ENCODE results near the gene DNAJC11.
A peak's percentile ranks its signal among the peaks of the same experiment; 100 is the strongest.
"Not testable (repeated sequence)": the region's sequence is repeated elsewhere in the genome, so short reads cannot be mapped to it uniquely, and the experiment has no call there.

DNAJC11 gene

GRCh38 chr1:6666696-6667095 lies 34.9 kb downstream of the DNAJC11 start:
- H2BK5ac ChIP-seq (ENCODE audit: low read depth, low read length, poor library complexity, severe bottlenecking), result peak overlapping the region; percentile 46
- H2BK15ac ChIP-seq (ENCODE audit: low read depth, poor library complexity, severe bottlenecking), result no peak overlapping the region
- WGBS, result 95% methylated on average over 4 of the region's 5 CpGs
- no peak overlapping the region for H2AK5ac ChIP-seq (ENCODE audit: low read length, severe bottlenecking)
- H2BK12ac ChIP-seq (ENCODE audit: low read length in 2 of 2), result no peak overlapping the region
- no peak overlapping the region for H2AFZ ChIP-seq (ENCODE audit: low read depth, low read length)
- no peak overlapping the region for H4K8ac ChIP-seq (ENCODE audit: low read length)
- no peaks in the 10 kb centered on the region for H3K9me3 ChIP-seq (ENCODE audit: control insufficient read depth, low read length)
- peaks cover 30 to 56% of the 10 kb centered on the region in 2 experiments for H3K36me3 ChIP-seq (ENCODE audit: control insufficient read depth in 1 of 2, insufficient read depth in 2 of 2, low read depth in 1 of 2, low read length in 2 of 2)
- no peak overlapping the region for H2BK120ac ChIP-seq (ENCODE audit: low read depth, low read length)
- H3K9ac ChIP-seq (ENCODE audit: low read length), result no peak overlapping the region
- H3K27me3 ChIP-seq (ENCODE audit: control insufficient read depth in 1 of 2, insufficient read depth in 1 of 2, low read length in 2 of 2), result no peaks in the 10 kb centered on the region
- H3K79me1 ChIP-seq (replicated peaks; ENCODE audit: low read length, poor library complexity, severe bottlenecking), result peaks cover 39% of the 10 kb centered on the region
- no peak overlapping the region for H4K91ac ChIP-seq (ENCODE audit: low read length)
- H3K14ac ChIP-seq (ENCODE audit: low read length in 2 of 2), result no peak overlapping the region
- no peak overlapping the region for H3K4me2 ChIP-seq (ENCODE audit: low read length, poor library complexity, severe bottlenecking)
- H3K18ac ChIP-seq (ENCODE audit: low read depth in 1 of 2, low read length in 2 of 2), result no peak overlapping the region
- H3K4me3 ChIP-seq (ENCODE audit: insufficient read depth in 1 of 2, low read depth in 1 of 2, low read length in 2 of 2), result no peak overlapping the region
- no peak overlapping the region for H3K4ac ChIP-seq (ENCODE audit: low read depth in 1 of 2, low read length in 2 of 2)
- DNase-seq, result no peak
- H3K4me1 ChIP-seq (ENCODE audit: control insufficient read depth, insufficient read depth, low read depth, low read length), result no peaks in the 10 kb centered on the region
- H3K23ac ChIP-seq (ENCODE audit: low read length in 2 of 2), result no peak overlapping the region
- no peak overlapping the region for H3K27ac ChIP-seq (ENCODE audit: low read length, poor library complexity, severe bottlenecking)

DNA sequence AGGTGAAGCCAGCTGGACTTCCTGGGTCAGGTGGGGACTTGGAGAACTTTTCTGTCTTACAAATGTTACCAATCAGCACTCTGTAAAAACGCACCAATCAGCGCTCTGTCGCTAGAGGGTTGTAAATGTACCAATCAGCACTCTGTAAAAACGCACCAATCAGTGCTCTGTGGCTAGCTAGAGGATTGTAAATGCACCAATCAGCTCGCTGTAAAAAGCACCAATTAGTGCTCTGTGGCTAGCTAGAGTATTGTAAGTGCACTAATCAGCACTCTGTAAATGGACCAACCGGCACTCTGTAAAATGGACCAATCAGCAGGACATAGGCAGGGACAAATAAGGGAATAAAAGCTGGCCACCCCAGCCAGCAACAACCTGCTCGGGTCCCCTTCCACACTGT lies 39.1 kb downstream of the DNAJC11 start:
- H3K27me3 ChIP-seq (ENCODE audit: control insufficient read depth in 1 of 2, insufficient read depth in 1 of 2, low read length in 2 of 2); H3K4ac ChIP-seq (ENCODE audit: low read depth in 1 of 2, low read length in 2 of 2); H2BK12ac ChIP-seq (ENCODE audit: low read length in 2 of 2); H3K9ac ChIP-seq (ENCODE audit: low read length); H3K27ac ChIP-seq (ENCODE audit: low read length, poor library complexity, severe bottlenecking); H2BK120ac ChIP-seq (ENCODE audit: low read depth, low read length); H3K23ac ChIP-seq (ENCODE audit: low read length in 2 of 2); H2AFZ ChIP-seq (ENCODE audit: low read depth, low read length); H4K91ac ChIP-seq (ENCODE audit: low read length); H3K4me1 ChIP-seq (ENCODE audit: control insufficient read depth, insufficient read depth, low read depth, low read length); H3K9me3 ChIP-seq (ENCODE audit: control insufficient read depth, low read length); H4K8ac ChIP-seq (ENCODE audit: low read length); H2BK5ac ChIP-seq (ENCODE audit: low read depth, low read length, poor library complexity, severe bottlenecking); H3K4me3 ChIP-seq (ENCODE audit: insufficient read depth in 1 of 2, low read depth in 1 of 2, low read length in 2 of 2); H3K14ac ChIP-seq (ENCODE audit: low read length in 2 of 2); H3K4me2 ChIP-seq (ENCODE audit: low read length, poor library complexity, severe bottlenecking); H3K18ac ChIP-seq (ENCODE audit: low read depth in 1 of 2, low read length in 2 of 2); H2BK15ac ChIP-seq (ENCODE audit: low read depth, poor library complexity, severe bottlenecking); H2AK5ac ChIP-seq (ENCODE audit: low read length, severe bottlenecking); DNase-seq: not testable (repeated sequence)
- WGBS, result 97% methylated on average over 7 of the region's 7 CpGs
- Histone ChIP-seq H3K79me1 (replicated peaks; ENCODE audit: low read length, poor library complexity, severe bottlenecking) (peaks cover 39% of the 10 kb centered on the region), H3K36me3 (ENCODE audit: control insufficient read depth in 1 of 2, insufficient read depth in 2 of 2, low read depth in 1 of 2, low read length in 2 of 2) (peaks cover 34 to 45% of the 10 kb centered on the region in 2 experiments)

- H3K14ac ChIP-seq (ENCODE audit: low read length in 2 of 2), result no peak overlapping the region
- H3K36me3 ChIP-seq (ENCODE audit: control insufficient read depth in 1 of 2, insufficient read depth in 2 of 2, low read depth in 1 of 2, low read length in 2 of 2), result peaks cover 29 to 30% of the 10 kb centered on the region in 2 experiments
- no peak overlapping the region for H3K4me3 ChIP-seq (ENCODE audit: insufficient read depth in 1 of 2, low read depth in 1 of 2, low read length in 2 of 2)
- H3K9me3 ChIP-seq (ENCODE audit: control insufficient read depth, low read length), result no peaks in the 10 kb centered on the region
- no peak overlapping the region for H2BK120ac ChIP-seq (ENCODE audit: low read depth, low read length)
- no peak overlapping the region for H2BK12ac ChIP-seq (ENCODE audit: low read length in 2 of 2)
- no peak overlapping the region for H4K8ac ChIP-seq (ENCODE audit: low read length)
- no peak overlapping the region for H3K23ac ChIP-seq (ENCODE audit: low read length in 2 of 2)
- H2AFZ ChIP-seq (ENCODE audit: low read depth, low read length), result no peak overlapping the region
- no peak overlapping the region for H2BK5ac ChIP-seq (ENCODE audit: low read depth, low read length, poor library complexity, severe bottlenecking)
- peaks cover 37% of the 10 kb centered on the region for H3K79me1 ChIP-seq (replicated peaks; ENCODE audit: low read length, poor library complexity, severe bottlenecking)
- H3K9ac ChIP-seq (ENCODE audit: low read length), result no peak overlapping the region
- no peak overlapping the region for H2AK5ac ChIP-seq (ENCODE audit: low read length, severe bottlenecking)
- no peak overlapping the region for H3K4ac ChIP-seq (ENCODE audit: low read depth in 1 of 2, low read length in 2 of 2)
- WGBS, result 98% methylated on average over 5 of the region's 7 CpGs
- H3K4me2 ChIP-seq (ENCODE audit: low read length, poor library complexity, severe bottlenecking), result no peak overlapping the region
- no peak overlapping the region for H2BK15ac ChIP-seq (ENCODE audit: low read depth, poor library complexity, severe bottlenecking)
- H3K27me3 ChIP-seq (ENCODE audit: control insufficient read depth in 1 of 2, insufficient read depth in 1 of 2, low read length in 2 of 2), result no peaks in the 10 kb centered on the region
- DNase-seq, result no peak
- H3K18ac ChIP-seq (ENCODE audit: low read depth in 1 of 2, low read length in 2 of 2), result no peak overlapping the region
- H4K91ac ChIP-seq (ENCODE audit: low read length), result no peak overlapping the region
- peaks cover 2% of the 10 kb centered on the region for H3K4me1 ChIP-seq (ENCODE audit: control insufficient read depth, insufficient read depth, low read depth, low read length)
- H3K27ac ChIP-seq (ENCODE audit: low read length, poor library complexity, severe bottlenecking), result peak overlapping the region; percentile 37
These were observed 41.1 kb downstream of the DNAJC11 start for GRCh38 chr1:6660415-6661049.

GRCh38 chr1:6658359-6659060 lies 43.1 kb downstream of the DNAJC11 start:
- no peak for DNase-seq
- WGBS, result 95% methylated on average over 2 of the region's 5 CpGs
- H3K27me3 ChIP-seq (ENCODE audit: control insufficient read depth in 1 of 2, insufficient read depth in 1 of 2, low read length in 2 of 2), result no peaks in the 10 kb centered on the region

More at GRCh38 chr1:6658359-6659060, 43.1 kb downstream of the DNAJC11 start:
- no peak overlapping the region for H3K4me2 ChIP-seq (ENCODE audit: low read length, poor library complexity, severe bottlenecking)
- H4K91ac ChIP-seq (ENCODE audit: low read length), result no peak overlapping the region
- H3K27ac ChIP-seq (ENCODE audit: low read length, poor library complexity, severe bottlenecking), result no peak overlapping the region
- H2BK5ac ChIP-seq (ENCODE audit: low read depth, low read length, poor library complexity, severe bottlenecking), result no peak overlapping the region
- H2BK15ac ChIP-seq (ENCODE audit: low read depth, poor library complexity, severe bottlenecking), result no peak overlapping the region
- H3K36me3 ChIP-seq (ENCODE audit: control insufficient read depth in 1 of 2, insufficient read depth in 2 of 2, low read depth in 1 of 2, low read length in 2 of 2), result peaks cover 19 to 31% of the 10 kb centered on the region in 2 experiments
- H2AK5ac ChIP-seq (ENCODE audit: low read length, severe bottlenecking), result no peak overlapping the region
- H3K14ac ChIP-seq (ENCODE audit: low read length in 2 of 2), result no peak overlapping the region
- no peak overlapping the region for H3K23ac ChIP-seq (ENCODE audit: low read length in 2 of 2)
- no peak overlapping the region for H4K8ac ChIP-seq (ENCODE audit: low read length)
- no peak overlapping the region for H3K9ac ChIP-seq (ENCODE audit: low read length)
- no peak overlapping the region for H2BK120ac ChIP-seq (ENCODE audit: low read depth, low read length)
- H3K18ac ChIP-seq (ENCODE audit: low read depth in 1 of 2, low read length in 2 of 2), result no peak overlapping the region
- no peak overlapping the region for H3K4me3 ChIP-seq (ENCODE audit: insufficient read depth in 1 of 2, low read depth in 1 of 2, low read length in 2 of 2)
- H3K4ac ChIP-seq (ENCODE audit: low read depth in 1 of 2, low read length in 2 of 2), result no peak overlapping the region
- H2AFZ ChIP-seq (ENCODE audit: low read depth, low read length), result no peak overlapping the region
- no peaks in the 10 kb centered on the region for H3K9me3 ChIP-seq (ENCODE audit: control insufficient read depth, low read length)
- H3K4me1 ChIP-seq (ENCODE audit: control insufficient read depth, insufficient read depth, low read depth, low read length), result peaks cover 7% of the 10 kb centered on the region
- H3K79me1 ChIP-seq (replicated peaks; ENCODE audit: low read length, poor library complexity, severe bottlenecking), result peaks cover 31% of the 10 kb centered on the region
- H2BK12ac ChIP-seq (ENCODE audit: low read length in 2 of 2), result no peak overlapping the region
